IMR-90 (cell line): ENCODE results near the gene CYB5D1. TPM values are rescaled to one million over a fixed set of nuclear protein-coding genes. Genes with fewer than 3 reads are reported as not detected.

Source experiments
- ATAC-seq: fragments of 200-7000 bp; cut with Tn5 transposase; 2 replicates; pipeline ENCODE4 v1.9.1; 2020; ENCODE audit warnings: low read depth, mild to moderate bottlenecking, moderate library complexity
- BruUV-seq: library from RNA; stranded (reverse); fragments of 400-500 nt; replicated peaks from 2 replicates; lab custom pipeline; 2021; lab: Mats Ljungman, UMichigan
- CTCF ChIA-PET: fragments of 300-600 bp; formaldehyde crosslinking; extraction: SDS; loops from one replicate; lab custom pipeline; 2021; ENCODE audit warnings: antibody characterized with exemption; lab: Yijun Ruan, JAX
- POLR2A ChIA-PET: fragments of 300-600 bp; sonication (Branson Sonifier 250); formaldehyde crosslinking; loops from one replicate; lab custom pipeline; 2022; ENCODE audit warnings: antibody characterized with exemption; ENCODE audit not compliant: unreplicated experiment; lab: Charles Lee
- DNase-seq: peaks from one replicate; pipeline ENCODE4 v3.0.0; 2013
- H2AFZ ChIP-seq: replicated peaks from 2 replicates; pipeline ENCODE3; 2013; ENCODE audit warnings: low read length, mild to moderate bottlenecking; ENCODE audit not compliant: poor library complexity
- H2AK5ac ChIP-seq: 2 replicates; pipeline ENCODE4 v1.6.1; 2013; ENCODE audit warnings: low read depth, low read length, inconsistent platforms
- H2AK9ac ChIP-seq: replicated peaks from 2 replicates; pipeline ENCODE3; 2013; ENCODE audit warnings: mild to moderate bottlenecking, low read depth, low read length, moderate library complexity; ENCODE audit not compliant: poor library complexity
- H2BK120ac ChIP-seq: 2 replicates; pipeline ENCODE4 v1.6.1; 2013; ENCODE audit warnings: low read depth, low read length, inconsistent platforms
- H2BK15ac ChIP-seq: 3 replicates; pipeline ENCODE4 v1.6.1; 2013; ENCODE audit warnings: low read depth, low read length, inconsistent platforms
- H2BK20ac ChIP-seq: 2 replicates; pipeline ENCODE4 v1.6.1; 2013; ENCODE audit warnings: low read depth, mild to moderate bottlenecking, inconsistent platforms, low read length, moderate library complexity
- H2BK5ac ChIP-seq: 2 replicates; pipeline ENCODE4 v1.6.1; 2013; ENCODE audit warnings: mild to moderate bottlenecking, low read depth, low read length, inconsistent platforms; ENCODE audit not compliant: poor library complexity, severe bottlenecking
- H3K14ac ChIP-seq: replicated peaks from 2 replicates; pipeline ENCODE4 v1.6.1; 2013; ENCODE audit warnings: low read depth, low read length, inconsistent platforms
- H3K18ac ChIP-seq: 2 replicates; pipeline ENCODE4 v1.6.1; 2013; ENCODE audit warnings: low read depth, low read length, control low read depth
- H3K23ac ChIP-seq: 2 replicates; pipeline ENCODE4 v1.6.1; 2013; ENCODE audit warnings: low read depth, low read length, inconsistent platforms
- H3K27ac ChIP-seq: 2 replicates; pipeline ENCODE4 v1.5.1; 2013; ENCODE audit warnings: mild to moderate bottlenecking, control low read depth, low read length; ENCODE audit not compliant: insufficient read depth
- H3K27me3 ChIP-seq: 2 replicates; pipeline ENCODE4 v1.6.1; 2013; ENCODE audit warnings: low read length; ENCODE audit not compliant: control insufficient read depth, insufficient read depth
- H3K36me3 ChIP-seq: 2 replicates; pipeline ENCODE4 v1.6.1; 2013; ENCODE audit warnings: low read length, mixed read lengths; ENCODE audit not compliant: control insufficient read depth, insufficient read depth
- H3K4ac ChIP-seq: 2 replicates; pipeline ENCODE4 v1.6.1; 2013; ENCODE audit warnings: low read depth, low read length, inconsistent platforms
- H3K4me1 ChIP-seq: 2 replicates; pipeline ENCODE4 v1.6.1; 2013; ENCODE audit warnings: low read length, mixed read lengths; ENCODE audit not compliant: control insufficient read depth, insufficient read depth
- H3K4me2 ChIP-seq: 2 replicates; pipeline ENCODE4 v1.6.1; 2013; ENCODE audit warnings: low read depth, mild to moderate bottlenecking, control low read depth, low read length, moderate library complexity
- H3K4me3 ChIP-seq: 2 replicates; pipeline ENCODE4 v1.5.1; 2013; ENCODE audit warnings: low read depth, mild to moderate bottlenecking, control low read depth, low read length, moderate library complexity; ENCODE audit not compliant: insufficient read depth
- H3K56ac ChIP-seq: 2 replicates; pipeline ENCODE4 v1.6.1; 2013; ENCODE audit warnings: low read length, inconsistent platforms; ENCODE audit not compliant: insufficient read depth; ENCODE audit errors: extremely low read depth
- H3K79me1 ChIP-seq, 2 experiments: 2 replicates each; pipeline ENCODE4 v1.6.1; 2013; ENCODE audit warnings: low read length in 2 of 2, inconsistent platforms in 1 of 2, low read depth in 1 of 2
- H3K9ac ChIP-seq: 2 replicates; pipeline ENCODE4 v1.6.1; 2013; ENCODE audit warnings: low read depth, low read length, control low read depth
- H3K9me1 ChIP-seq: 2 replicates; pipeline ENCODE4 v1.6.1; 2013; ENCODE audit warnings: low read length, inconsistent platforms; ENCODE audit not compliant: insufficient read depth
- H3K9me3 ChIP-seq: 2 replicates; pipeline ENCODE4 v1.6.1; 2013; ENCODE audit warnings: low read length; ENCODE audit not compliant: control insufficient read depth, insufficient read depth
- H4K20me1 ChIP-seq: 2 replicates; pipeline ENCODE4 v1.6.1; 2013; ENCODE audit warnings: low read length, inconsistent platforms; ENCODE audit not compliant: insufficient read depth
- H4K5ac ChIP-seq: 2 replicates; pipeline ENCODE4 v1.6.1; 2013; ENCODE audit warnings: mild to moderate bottlenecking, low read depth, low read length, control low read depth
- H4K8ac ChIP-seq, 2 experiments: 2 replicates each; pipeline ENCODE4 v1.6.1; 2013; ENCODE audit warnings: low read depth in 2 of 2, low read length in 2 of 2, control low read depth in 1 of 2, inconsistent platforms in 1 of 2
- H4K91ac ChIP-seq: 2 replicates; pipeline ENCODE4 v1.6.1; 2013; ENCODE audit warnings: low read depth, low read length, inconsistent platforms; ENCODE audit not compliant: insufficient read depth
- CHD1 ChIP-seq: IDR thresholded peaks from 2 replicates; pipeline ENCODE4 v1.6.1; 2012; ENCODE audit warnings: low read depth, low read length, improper control_type of control experiment
- MAFK ChIP-seq: IDR thresholded peaks from 2 replicates; pipeline ENCODE4 v1.6.1; 2012; ENCODE audit warnings: low read depth, low read length, improper control_type of control experiment
- MAZ ChIP-seq: IDR thresholded peaks from 2 replicates; pipeline ENCODE4 v1.6.1; 2012; ENCODE audit warnings: low read depth, mild to moderate bottlenecking, low read length, improper control_type of control experiment, moderate library complexity, borderline replicate concordance
- MXI1 ChIP-seq: IDR thresholded peaks from 2 replicates; pipeline ENCODE4 v1.6.1; 2012; ENCODE audit warnings: low read depth, mild to moderate bottlenecking, low read length, moderate library complexity, borderline replicate concordance
- NFE2L2 ChIP-seq: fragments of 150-350 bp; IDR thresholded peaks from 2 replicates; pipeline ENCODE4 v1.6.1; 2016; ENCODE audit warnings: low read depth, mild to moderate bottlenecking, low read length
- POLR2A ChIP-seq: IDR thresholded peaks from 2 replicates; pipeline ENCODE4 v1.6.1; 2012; ENCODE audit warnings: mild to moderate bottlenecking, low read depth, low read length
- RAD21 ChIP-seq: IDR thresholded peaks from 2 replicates; pipeline ENCODE4 v1.6.1; 2012; ENCODE audit warnings: low read length, improper control_type of control experiment
- RFX5 ChIP-seq: IDR thresholded peaks from 2 replicates; pipeline ENCODE4 v1.8.0; 2012; ENCODE audit warnings: low read depth, mild to moderate bottlenecking, low read length, moderate library complexity
- WGBS, 2 experiments: methylation state at CpG; one replicate each; pipeline versions ENCODE4 v1.1.5 to v1.1.7; 2013; ENCODE audit warnings: missing lambda C conversion rate in 2 of 2; ENCODE audit not compliant: insufficient read length in 1 of 2; ENCODE audit errors: extremely low coverage in 2 of 2; 5-methylcytosine and 5-hydroxymethylcytosine counted together
- dilution Hi-C: fragments of 300-500 bp; cut with HindIII; formaldehyde crosslinking; loops from one replicate; pipeline ENCODE4 v1.14.3; 2018; ENCODE audit warnings: low sequenced_read_pairs; ENCODE audit not compliant: unreplicated experiment
- in situ Hi-C: fragments of 300-500 bp; cut with MboI; formaldehyde crosslinking; loops from 3 replicates; pipeline ENCODE4 v1.14.3; 2019; ENCODE audit warnings: low sequenced_read_pairs, inconsistent platforms, mixed read lengths
- intact Hi-C: fragments of 100-400 bp; cut with micrococcal nuclease; formaldehyde crosslinking; loops from 2 replicates; pipeline ENCODE4 v1.10.0; 2022
- polyA plus RNA-seq, 3 experiments: library from polyadenylated mRNA; depleted of rRNA; stranded (reverse); fragments of >200 nt; gene quantifications; 2 replicates each; pipeline ENCODE4 v1.2.3, GENCODE V29; 2012; ENCODE audit warnings: low replicate concordance in 1 of 3
- total RNA-seq: library from RNA; depleted of rRNA; stranded (reverse); fragments of >200 nt; gene quantifications from 2 replicates; pipeline ENCODE4 v1.2.3, GENCODE V29; 2012

The CYB5D1 gene
- total and polyA plus RNA-seq, 2 of the 4 experiments (the other 2 are of a cell fraction) = 8.8 to 10.8 TPM

- Histone ChIP-seq H3K14ac (no peak overlapping the region), H3K18ac (no peak overlapping the region), H3K36me3 (peaks cover 51% of the 10 kb centered on the region), H2BK5ac (no peak overlapping the region), H3K4me1 (peaks cover 15% of the 10 kb centered on the region), H4K5ac (no peak overlapping the region), H3K9ac (no peak overlapping the region), H4K91ac (no peak overlapping the region), H2AFZ (no peak overlapping the region), H2AK5ac (no peak overlapping the region), H3K4me2 (no peak overlapping the region), H4K20me1 (peaks cover 16% of the 10 kb centered on the region), H2AK9ac (no peak overlapping the region), H4K8ac (no peak overlapping the region), H3K23ac (no peak overlapping the region), H3K9me1 (peaks cover 7% of the 10 kb centered on the region), H3K27ac (no peak overlapping the region), H3K79me1 (peaks cover 4 to 56% of the 10 kb centered on the region in 2 experiments), H3K56ac (no peak overlapping the region), H3K9me3 (no peaks in the 10 kb centered on the region), H2BK120ac (no peak overlapping the region), H3K27me3 (no peaks in the 10 kb centered on the region), H2BK20ac (no peak overlapping the region), H3K4me3 (no peak overlapping the region), H3K4ac (no peak overlapping the region), H2BK15ac (no peak overlapping the region)
- no CpG with 5 or more reads among the region's 15 CpGs for WGBS, 2 experiments
- ChIA-PET POLR2A (no interaction called here), CTCF (no interaction called here)
- no TSS peak for BruUV-seq
- no peak for TF ChIP-seq RAD21
- no peak for TF ChIP-seq RFX5
- no peak for TF ChIP-seq CHD1
- no peak for TF ChIP-seq POLR2A
- no peak for TF ChIP-seq NFE2L2
- TF ChIP-seq MAFK = no peak
- no peak for TF ChIP-seq MAZ
- no peak for TF ChIP-seq MXI1
- ATAC-seq (no peak), DNase-seq (peak; percentile 26)
- in situ Hi-C loops (no loop called here), dilution Hi-C loops (no loop called here), intact Hi-C loops (no loop called here)
These were observed 35.5 kb downstream of the CYB5D1 start for GRCh38 chr17:7893187-7893880.
